ENCODE results near the gene NKAIN2.

DNA sequence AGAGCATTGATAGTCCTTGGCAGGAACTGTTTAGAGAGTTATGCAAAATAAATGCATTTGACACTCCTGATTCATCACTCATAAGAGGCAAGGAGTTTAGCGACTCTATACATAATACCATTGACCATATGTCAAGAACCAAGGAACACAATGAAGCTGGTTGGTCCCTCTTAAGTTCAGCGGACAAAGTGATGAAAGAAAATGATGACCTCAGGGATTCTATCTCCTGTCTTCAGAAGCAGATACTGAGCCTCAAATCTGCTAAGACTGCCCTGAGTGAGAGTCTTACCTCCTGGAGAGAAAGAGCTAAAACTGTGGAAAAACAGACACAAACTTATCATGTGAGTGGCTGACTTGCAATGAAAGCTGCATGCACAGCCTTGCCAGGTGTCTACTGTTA lies 9.5 kb upstream of the NKAIN2 start:
- TF ChIP-seq POLR2A (IDR thresholded peaks at IDR 0.05) = no peak
- TF ChIP-seq, protein P1, sequence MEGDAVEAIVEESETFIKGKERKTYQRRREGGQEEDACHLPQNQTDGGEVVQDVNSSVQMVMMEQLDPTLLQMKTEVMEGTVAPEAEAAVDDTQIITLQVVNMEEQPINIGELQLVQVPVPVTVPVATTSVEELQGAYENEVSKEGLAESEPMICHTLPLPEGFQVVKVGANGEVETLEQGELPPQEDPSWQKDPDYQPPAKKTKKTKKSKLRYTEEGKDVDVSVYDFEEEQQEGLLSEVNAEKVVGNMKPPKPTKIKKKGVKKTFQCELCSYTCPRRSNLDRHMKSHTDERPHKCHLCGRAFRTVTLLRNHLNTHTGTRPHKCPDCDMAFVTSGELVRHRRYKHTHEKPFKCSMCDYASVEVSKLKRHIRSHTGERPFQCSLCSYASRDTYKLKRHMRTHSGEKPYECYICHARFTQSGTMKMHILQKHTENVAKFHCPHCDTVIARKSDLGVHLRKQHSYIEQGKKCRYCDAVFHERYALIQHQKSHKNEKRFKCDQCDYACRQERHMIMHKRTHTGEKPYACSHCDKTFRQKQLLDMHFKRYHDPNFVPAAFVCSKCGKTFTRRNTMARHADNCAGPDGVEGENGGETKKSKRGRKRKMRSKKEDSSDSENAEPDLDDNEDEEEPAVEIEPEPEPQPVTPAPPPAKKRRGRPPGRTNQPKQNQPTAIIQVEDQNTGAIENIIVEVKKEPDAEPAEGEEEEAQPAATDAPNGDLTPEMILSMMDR (IDR thresholded peaks at IDR 0.05 in 4 of 5, conservative IDR thresholded peaks at IDR 0.05 in 1 of 5) = no peak
